Natural killer cell (primary cell): ENCODE results near the gene SPN. TPM values are rescaled to one million over a fixed set of nuclear protein-coding genes. Genes with fewer than 3 reads are reported as not detected.
"Not testable (repeated sequence)": the region's sequence is repeated elsewhere in the genome, so short reads cannot be mapped to it uniquely, and the experiment has no call there.

Experiments used
- ATAC-seq, 3 donors: fragments of 150-1000 bp in 2 of 3; fragments of 200-7000 bp in 1 of 3; cut with Tn5 transposase; 1 replicate in 1 of 3; 2 replicates in 2 of 3; pipeline ENCODE4 v1.10.0; 2021; ENCODE audit warnings: mild to moderate bottlenecking in 2 of 3, moderate library complexity in 2 of 3
- DNase-seq, 2 donors: peaks; one replicate each; pipeline versions ENCODE4 v3.0.0 to v3.0.0-alpha.2; 2013 to 2021; ENCODE audit warnings: mixed read lengths in 1 of 2
- H3K27ac ChIP-seq: one replicate; pipeline ENCODE4 v1.5.1; 2013; ENCODE audit warnings: mild to moderate bottlenecking, low read length
- H3K27me3 ChIP-seq: one replicate; pipeline ENCODE4 v1.6.1; 2013; ENCODE audit warnings: low read length; ENCODE audit not compliant: control insufficient read depth, insufficient read depth
- H3K36me3 ChIP-seq: one replicate; pipeline ENCODE4 v1.6.1; 2013; ENCODE audit warnings: low read length; ENCODE audit not compliant: control insufficient read depth, insufficient read depth
- H3K4me1 ChIP-seq: one replicate; pipeline ENCODE4 v1.6.1; 2013; ENCODE audit warnings: low read length; ENCODE audit not compliant: control insufficient read depth, insufficient read depth
- H3K4me3 ChIP-seq: one replicate; pipeline ENCODE4 v1.5.1; 2013; ENCODE audit warnings: low read length
- H3K9me3 ChIP-seq: one replicate; pipeline ENCODE4 v1.6.1; 2013; ENCODE audit warnings: low read length; ENCODE audit not compliant: control insufficient read depth, insufficient read depth
- H3K27ac Mint-ChIP-seq, 2 donors: one replicate each; pipeline ENCODE4 v1.8.0; 2022; ENCODE audit warnings: mild to moderate bottlenecking in 2 of 2, mixed read lengths in 2 of 2, moderate library complexity in 1 of 2
- H3K27me3 Mint-ChIP-seq, 2 donors: one replicate each; pipeline ENCODE4 v1.8.0; 2022; ENCODE audit warnings: low read depth in 2 of 2, mixed read lengths in 2 of 2
- H3K36me3 Mint-ChIP-seq: one replicate; pipeline ENCODE4 v1.8.0; 2022; ENCODE audit warnings: mixed read lengths
- H3K4me1 Mint-ChIP-seq, 2 donors: one replicate each; pipeline ENCODE4 v1.8.0; 2022; ENCODE audit warnings: mixed read lengths in 2 of 2
- H3K4me3 Mint-ChIP-seq: one replicate; pipeline ENCODE4 v1.8.0; 2022; ENCODE audit warnings: mild to moderate bottlenecking, moderate library complexity, mixed read lengths
- H3K9me3 Mint-ChIP-seq, 2 donors: one replicate each; pipeline ENCODE4 v1.8.0; 2022; ENCODE audit warnings: mixed read lengths in 2 of 2
- WGBS: methylation state at CpG from one replicate; pipeline ENCODE4 v1.1.7; 2013; ENCODE audit warnings: missing lambda C conversion rate; ENCODE audit not compliant: insufficient coverage; 5-methylcytosine and 5-hydroxymethylcytosine counted together
- intact Hi-C: fragments of 100-400 bp; cut with micrococcal nuclease; formaldehyde crosslinking; loops from one replicate; pipeline ENCODE4 v1.14.2; 2022
- total RNA-seq, 4 donors: library from RNA; stranded (reverse); fragments of 120-200 nt in 1 of 4; gene quantifications; one replicate each; pipeline versions ENCODE4 v1.2.3 to v1.2.4, GENCODE V29; 2013 to 2022
- TF ChIP-seq, protein P1 (sequence below): fragments of 200-600 bp; IDR thresholded peaks from one replicate; pipeline ENCODE4 v1.8.0; 2022; ENCODE audit warnings: antibody characterized with exemption

SPN gene
- total RNA-seq, 3 donors from 2014 or later (not counting 1 experiment from before 2014, with no cell fraction given): 373 to 439 (median 435) TPM

DNA sequence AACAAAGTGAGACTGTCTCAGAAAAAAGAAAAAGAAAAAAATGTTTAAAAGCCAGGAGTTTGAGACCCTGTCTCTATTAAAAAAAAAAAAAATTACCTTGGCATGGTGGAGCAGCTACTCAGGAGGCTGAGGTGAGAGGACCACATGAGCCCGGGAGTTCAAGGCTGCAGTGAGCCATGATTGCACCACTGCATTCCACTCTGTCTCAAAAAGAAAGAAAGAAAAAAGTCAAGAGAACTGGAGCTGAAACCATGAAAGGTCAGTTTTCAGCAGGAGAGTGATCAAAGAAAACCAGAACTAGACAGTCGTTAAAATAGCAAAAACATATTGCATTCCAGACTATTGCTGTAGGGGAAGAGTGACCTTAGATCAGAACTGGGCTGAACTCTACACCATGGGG lies 24.7 kb downstream of the SPN start:
- 69% methylated on average over 2 of the region's 2 CpGs for WGBS
- ATAC-seq (no peak), DNase-seq (no peak)
- H3K27ac Mint-ChIP-seq: no peak overlapping the region
- H3K4me1 Mint-ChIP-seq: peaks cover 4 to 16% of the 10 kb centered on the region in 2 donors
- H3K27me3 ChIP-seq: no peaks in the 10 kb centered on the region
- intact Hi-C loops: no loop called here
- no peaks in the 10 kb centered on the region for H3K9me3 Mint-ChIP-seq
- H3K27ac ChIP-seq: no peak overlapping the region
- no peaks in the 10 kb centered on the region for H3K36me3 ChIP-seq
- TF ChIP-seq, protein P1, sequence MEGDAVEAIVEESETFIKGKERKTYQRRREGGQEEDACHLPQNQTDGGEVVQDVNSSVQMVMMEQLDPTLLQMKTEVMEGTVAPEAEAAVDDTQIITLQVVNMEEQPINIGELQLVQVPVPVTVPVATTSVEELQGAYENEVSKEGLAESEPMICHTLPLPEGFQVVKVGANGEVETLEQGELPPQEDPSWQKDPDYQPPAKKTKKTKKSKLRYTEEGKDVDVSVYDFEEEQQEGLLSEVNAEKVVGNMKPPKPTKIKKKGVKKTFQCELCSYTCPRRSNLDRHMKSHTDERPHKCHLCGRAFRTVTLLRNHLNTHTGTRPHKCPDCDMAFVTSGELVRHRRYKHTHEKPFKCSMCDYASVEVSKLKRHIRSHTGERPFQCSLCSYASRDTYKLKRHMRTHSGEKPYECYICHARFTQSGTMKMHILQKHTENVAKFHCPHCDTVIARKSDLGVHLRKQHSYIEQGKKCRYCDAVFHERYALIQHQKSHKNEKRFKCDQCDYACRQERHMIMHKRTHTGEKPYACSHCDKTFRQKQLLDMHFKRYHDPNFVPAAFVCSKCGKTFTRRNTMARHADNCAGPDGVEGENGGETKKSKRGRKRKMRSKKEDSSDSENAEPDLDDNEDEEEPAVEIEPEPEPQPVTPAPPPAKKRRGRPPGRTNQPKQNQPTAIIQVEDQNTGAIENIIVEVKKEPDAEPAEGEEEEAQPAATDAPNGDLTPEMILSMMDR: no peak
- no peaks in the 10 kb centered on the region for H3K9me3 ChIP-seq
- no peaks in the 10 kb centered on the region for H3K36me3 Mint-ChIP-seq
- H3K4me3 Mint-ChIP-seq: no peak overlapping the region
- H3K4me1 ChIP-seq: peaks cover 11% of the 10 kb centered on the region
- H3K27me3 Mint-ChIP-seq: no peaks in the 10 kb centered on the region
- no peak overlapping the region for H3K4me3 ChIP-seq

DNA sequence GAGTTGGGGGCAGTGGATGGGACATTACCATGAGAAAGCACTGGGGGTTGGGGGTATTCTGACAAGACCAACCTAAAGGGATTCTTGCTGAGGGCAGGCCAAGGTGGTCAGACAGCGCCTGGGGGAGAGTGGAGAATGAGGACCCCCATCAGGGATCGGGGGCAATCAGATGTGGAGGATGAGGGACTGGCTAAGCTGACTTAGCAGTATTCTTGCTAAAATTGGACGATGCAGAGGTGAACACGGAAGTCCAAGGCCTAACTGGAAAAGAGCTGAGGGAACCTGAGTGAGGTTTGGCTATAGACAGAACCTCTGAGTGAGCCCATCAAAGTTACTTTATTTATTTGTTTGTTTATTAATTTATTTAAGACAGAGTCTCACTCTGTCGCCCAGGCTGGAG lies 25.1 kb downstream of the SPN start:
- TF ChIP-seq, protein P1: no peak

DNA sequence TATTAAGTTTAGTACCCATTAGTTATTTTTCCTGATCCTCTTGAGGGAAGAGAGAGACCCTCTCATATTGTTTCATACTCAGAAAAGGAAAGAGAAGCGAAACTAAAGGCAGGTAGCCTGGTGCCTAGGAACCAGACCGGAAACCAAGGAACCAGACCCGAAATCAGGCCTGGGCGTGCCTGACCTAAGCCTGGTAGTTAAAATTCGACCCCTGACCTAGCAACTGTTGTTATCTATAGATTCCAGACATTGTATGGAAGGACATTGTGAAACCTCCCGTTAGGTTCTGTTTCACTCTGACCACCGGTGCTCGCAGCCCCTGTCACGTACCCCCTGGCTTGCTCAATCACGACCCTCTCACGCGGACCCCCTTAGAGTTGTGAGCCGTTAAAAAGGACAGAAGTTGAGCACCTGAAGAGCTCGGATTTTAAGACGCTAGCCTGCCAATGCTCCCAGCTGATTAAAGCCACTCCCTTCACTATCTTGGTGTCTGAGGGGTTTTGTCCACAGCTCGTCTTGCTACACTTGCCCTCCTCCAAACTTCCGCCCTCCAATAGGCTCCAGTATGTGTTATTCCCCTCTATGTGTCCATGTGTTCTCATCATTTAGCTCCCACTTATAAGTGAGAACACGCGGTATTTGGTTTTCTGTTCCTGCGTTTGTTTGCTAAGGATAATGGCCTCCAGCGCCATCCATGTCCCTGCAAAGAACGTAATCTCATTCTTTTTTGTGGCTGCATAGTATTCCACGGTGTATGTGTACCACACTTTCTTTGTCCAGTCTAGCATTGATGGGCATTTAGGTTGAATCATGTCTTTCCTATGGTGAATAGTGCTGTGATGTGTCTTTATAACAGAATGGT lies 26.7 kb downstream of the SPN start:
- H3K9me3 Mint-ChIP-seq, ATAC-seq, H3K4me3 ChIP-seq, H3K27me3 ChIP-seq, DNase-seq, H3K36me3 Mint-ChIP-seq, intact Hi-C loops, H3K27me3 Mint-ChIP-seq, H3K4me3 Mint-ChIP-seq, H3K9me3 ChIP-seq, H3K36me3 ChIP-seq, H3K27ac ChIP-seq: not testable (repeated sequence)
- Mint-ChIP-seq H3K27ac (peak overlapping the region in 1 of 2 donors; percentile 14), H3K4me1 (peaks cover 4 to 16% of the 10 kb centered on the region in 2 donors)
- peaks cover 11% of the 10 kb centered on the region for H3K4me1 ChIP-seq
- WGBS: 85% methylated on average over 23 of the region's 23 CpGs

More for the DNA sequence above, 25.1 kb downstream of the SPN start:
- Mint-ChIP-seq H3K4me3 (no peak overlapping the region), H3K27me3 (no peaks in the 10 kb centered on the region), H3K36me3 (no peaks in the 10 kb centered on the region), H3K9me3 (no peaks in the 10 kb centered on the region), H3K4me1 (peaks cover 4 to 16% of the 10 kb centered on the region in 2 donors), H3K27ac (no peak overlapping the region)
- no peak for ATAC-seq
- H3K27me3 ChIP-seq: no peaks in the 10 kb centered on the region
- no peak for DNase-seq
- H3K4me3 ChIP-seq: no peak overlapping the region
- H3K27ac ChIP-seq: no peak overlapping the region
- 93% methylated on average over 5 of the region's 5 CpGs for whole genome bisulfite sequencing
- H3K4me1 ChIP-seq: peaks cover 11% of the 10 kb centered on the region
- H3K36me3 ChIP-seq: no peaks in the 10 kb centered on the region
- intact Hi-C loops: no loop called here
- H3K9me3 ChIP-seq: no peaks in the 10 kb centered on the region

DNA sequence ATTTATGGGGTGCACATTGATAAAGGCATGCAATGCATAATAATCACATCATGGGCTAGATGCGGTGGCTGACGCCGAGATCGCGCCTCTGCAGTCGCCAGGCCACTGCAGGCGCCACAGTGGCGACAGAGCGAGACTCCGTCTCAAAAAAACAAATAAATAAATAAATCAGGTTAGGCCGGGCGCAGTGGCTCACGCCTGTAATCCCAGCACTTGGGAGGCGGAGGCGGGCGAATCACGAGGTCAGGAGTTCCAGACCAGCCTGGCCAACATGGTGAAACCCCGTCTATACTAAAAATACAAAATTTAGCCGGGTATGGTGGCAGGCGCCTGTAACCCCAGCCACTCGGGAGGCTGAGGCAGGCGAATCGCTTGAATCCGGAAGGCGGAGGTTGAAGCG lies 29.6 kb downstream of the SPN start:
- H3K36me3 Mint-ChIP-seq, H3K4me3 ChIP-seq, ATAC-seq, H3K27me3 ChIP-seq, H3K9me3 Mint-ChIP-seq, H3K27ac Mint-ChIP-seq, H3K27ac ChIP-seq, DNase-seq, H3K36me3 ChIP-seq, H3K27me3 Mint-ChIP-seq, H3K9me3 ChIP-seq, H3K4me3 Mint-ChIP-seq, H3K4me1 Mint-ChIP-seq: not testable (repeated sequence)
- intact Hi-C loops: loop anchor here (1.0 to 2.0 kb wide), 2 partner anchors 156 to 329 kb away; no protein-coding TSS in a partner anchor
- 96% methylated on average over 26 of the region's 26 CpGs for WGBS
- H3K4me1 ChIP-seq: peaks cover 11% of the 10 kb centered on the region
